Neural cell (in vitro differentiated cells): ENCODE results near the gene XAGE2.

Experiments used
- EP300 ChIP-seq: fragments of 450-650 bp; conservative IDR thresholded peaks from 2 replicates; pipeline ENCODE4 v1.6.1; 2014; ENCODE audit warnings: antibody characterized with exemption, mild to moderate bottlenecking, moderate library complexity; ENCODE audit not compliant: poor library complexity, severe bottlenecking
- EZH2 ChIP-seq: fragments of 200-600, 300-800 bp; shearing (Covaris generic), sonication (generic); IDR thresholded peaks from 2 replicates; pipeline ENCODE4 v1.6.1; 2014; ENCODE audit warnings: antibody characterized with exemption, low read length, borderline replicate concordance, mild to moderate bottlenecking; ENCODE audit not compliant: insufficient read depth, poor library complexity, severe bottlenecking
- RAD21 ChIP-seq: fragments of 450-650 bp; conservative IDR thresholded peaks from 2 replicates; pipeline ENCODE4 v1.6.1; 2014; ENCODE audit warnings: antibody characterized with exemption, mild to moderate bottlenecking, moderate library complexity
- TAF1 ChIP-seq: IDR thresholded peaks from 2 replicates; pipeline ENCODE4 v1.6.1; 2012; ENCODE audit warnings: low read depth
- TF ChIP-seq, protein P1 (sequence below): fragments of 450-650 bp; IDR thresholded peaks from 2 replicates; pipeline ENCODE4 v1.5.1; 2014; ENCODE audit warnings: antibody characterized with exemption, mild to moderate bottlenecking, moderate library complexity; ENCODE audit not compliant: poor library complexity, severe bottlenecking

DNA sequence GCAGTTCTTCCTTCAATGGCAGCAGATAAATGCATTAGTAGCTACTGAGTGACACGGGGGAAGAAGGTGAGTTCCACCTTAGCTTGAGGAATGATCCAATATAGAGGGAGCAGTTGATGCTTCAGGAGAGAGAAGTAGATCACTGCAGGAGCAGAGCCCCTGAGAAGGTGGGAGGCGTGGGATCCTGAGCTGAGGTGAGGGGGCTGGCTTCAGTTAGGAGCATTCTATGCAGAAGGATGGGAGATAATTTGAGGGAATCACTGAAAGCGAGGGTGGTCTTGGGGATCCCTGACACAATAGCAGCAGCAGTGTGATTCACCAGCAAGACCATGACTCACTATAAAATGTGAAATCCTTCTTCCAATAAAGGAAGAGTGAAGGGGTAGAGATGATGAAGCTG is 48.0 kb downstream of the XAGE2 start:
- TF ChIP-seq, protein P1, sequence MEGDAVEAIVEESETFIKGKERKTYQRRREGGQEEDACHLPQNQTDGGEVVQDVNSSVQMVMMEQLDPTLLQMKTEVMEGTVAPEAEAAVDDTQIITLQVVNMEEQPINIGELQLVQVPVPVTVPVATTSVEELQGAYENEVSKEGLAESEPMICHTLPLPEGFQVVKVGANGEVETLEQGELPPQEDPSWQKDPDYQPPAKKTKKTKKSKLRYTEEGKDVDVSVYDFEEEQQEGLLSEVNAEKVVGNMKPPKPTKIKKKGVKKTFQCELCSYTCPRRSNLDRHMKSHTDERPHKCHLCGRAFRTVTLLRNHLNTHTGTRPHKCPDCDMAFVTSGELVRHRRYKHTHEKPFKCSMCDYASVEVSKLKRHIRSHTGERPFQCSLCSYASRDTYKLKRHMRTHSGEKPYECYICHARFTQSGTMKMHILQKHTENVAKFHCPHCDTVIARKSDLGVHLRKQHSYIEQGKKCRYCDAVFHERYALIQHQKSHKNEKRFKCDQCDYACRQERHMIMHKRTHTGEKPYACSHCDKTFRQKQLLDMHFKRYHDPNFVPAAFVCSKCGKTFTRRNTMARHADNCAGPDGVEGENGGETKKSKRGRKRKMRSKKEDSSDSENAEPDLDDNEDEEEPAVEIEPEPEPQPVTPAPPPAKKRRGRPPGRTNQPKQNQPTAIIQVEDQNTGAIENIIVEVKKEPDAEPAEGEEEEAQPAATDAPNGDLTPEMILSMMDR: no peak
- TF ChIP-seq TAF1 (no peak), EZH2 (no peak), EP300 (no peak), RAD21 (no peak)
